Stimulated activated naive B cell treated with anti-CD40 and anti-IgM and Interleukin-4, amounts not matched to agents 10 μg/mL and 1 μg/mL and 100 μg/mL, for 72 hours (primary cell): ENCODE results near the gene MORC3.
"Not testable (repeated sequence)": the region's sequence is repeated elsewhere in the genome, so short reads cannot be mapped to it uniquely, and the experiment has no call there.

Experiments used
- ATAC-seq, 2 donors: fragments of 150-1000 bp; cut with Tn5 transposase; replicated peaks; 2 replicates each; pipeline ENCODE4 v1.10.0; 2021; ENCODE audit warnings: moderate library complexity in 1 of 2
- DNase-seq: peaks from one replicate; pipeline ENCODE4 v3.0.0; 2021
- H3K27ac Mint-ChIP-seq: one replicate; pipeline ENCODE4 v1.8.0; 2022; ENCODE audit warnings: mild to moderate bottlenecking, mixed read lengths
- H3K27me3 Mint-ChIP-seq, 2 donors: one replicate each; pipeline ENCODE4 v1.8.0; 2022; ENCODE audit warnings: mixed read lengths in 2 of 2
- H3K36me3 Mint-ChIP-seq, 2 donors: one replicate each; pipeline ENCODE4 v1.8.0; 2022; ENCODE audit warnings: mixed read lengths in 2 of 2, mild to moderate bottlenecking in 1 of 2
- H3K4me1 Mint-ChIP-seq, 2 donors: one replicate each; pipeline ENCODE4 v1.8.0; 2022; ENCODE audit warnings: mixed read lengths in 2 of 2, mild to moderate bottlenecking in 1 of 2
- H3K4me3 Mint-ChIP-seq, 2 donors: one replicate each; pipeline ENCODE4 v1.8.0; 2022; ENCODE audit warnings: mild to moderate bottlenecking in 2 of 2, mixed read lengths in 2 of 2, moderate library complexity in 1 of 2
- H3K9me3 Mint-ChIP-seq, 2 donors: one replicate each; pipeline ENCODE4 v1.8.0; 2022; ENCODE audit warnings: mixed read lengths in 2 of 2, mild to moderate bottlenecking in 1 of 2

The MORC3 gene

GRCh38 chr21:36347278-36347961 is 27.4 kb downstream of the MORC3 start:
- no peak for ATAC-seq
- DNase-seq, result no peak
- Mint-ChIP-seq H3K36me3 (peaks cover 25 to 40% of the 10 kb centered on the region in 2 donors), H3K27ac (no peak overlapping the region), H3K4me1 (peaks cover 0 to 3% of the 10 kb centered on the region in 2 donors), H3K27me3 (no peaks in the 10 kb centered on the region), H3K9me3 (no peaks in the 10 kb centered on the region), H3K4me3 (no peak overlapping the region)

- no peak for ATAC-seq
- Mint-ChIP-seq H3K9me3 (no peaks in the 10 kb centered on the region), H3K27ac (no peak overlapping the region)
Measured at GRCh38 chr21:36347962-36348328, 27.9 kb downstream of the MORC3 start.

GRCh38 chr21:36349315-36349714 is 29.3 kb downstream of the MORC3 start:
- no peak for ATAC-seq
- Mint-ChIP-seq H3K27ac (no peak overlapping the region), H3K9me3 (no peaks in the 10 kb centered on the region), H3K4me3 (no peak overlapping the region), H3K4me1 (peaks cover 3 to 5% of the 10 kb centered on the region in 2 donors), H3K36me3 (peaks cover 25 to 49% of the 10 kb centered on the region in 2 donors), H3K27me3 (no peaks in the 10 kb centered on the region)
- DNase-seq, result no peak

More at GRCh38 chr21:36347962-36348328, 27.9 kb downstream of the MORC3 start:
- H3K4me1 Mint-ChIP-seq, result peaks cover 0 to 3% of the 10 kb centered on the region in 2 donors
- no peaks in the 10 kb centered on the region for H3K27me3 Mint-ChIP-seq
- no peak for DNase-seq
- H3K4me3 Mint-ChIP-seq, result no peak overlapping the region
- peaks cover 25 to 44% of the 10 kb centered on the region in 2 donors for H3K36me3 Mint-ChIP-seq

- H3K4me3 Mint-ChIP-seq, result no peak overlapping the region
- H3K4me1 Mint-ChIP-seq, result peaks cover 5 to 12% of the 10 kb centered on the region in 2 donors
- DNase-seq (no peak), ATAC-seq (no peak)
- H3K36me3 Mint-ChIP-seq, result peaks cover 25 to 49% of the 10 kb centered on the region in 2 donors
- no peaks in the 10 kb centered on the region for H3K9me3 Mint-ChIP-seq
- no peak overlapping the region for H3K27ac Mint-ChIP-seq
- no peaks in the 10 kb centered on the region for H3K27me3 Mint-ChIP-seq
Measured at GRCh38 chr21:36350282-36350910, 30.4 kb downstream of the MORC3 start.

- Mint-ChIP-seq H3K27ac (no peak overlapping the region), H3K4me3 (no peak overlapping the region), H3K9me3 (no peaks in the 10 kb centered on the region), H3K27me3 (no peaks in the 10 kb centered on the region), H3K4me1 (peaks cover 2 to 12% of the 10 kb centered on the region in 2 donors), H3K36me3 (peaks cover 19 to 39% of the 10 kb centered on the region in 2 donors)
- DNase-seq, result no peak
- ATAC-seq, result no peak
Measured at GRCh38 chr21:36354918-36355680, 35.1 kb downstream of the MORC3 start.

GRCh38 chr21:36355868-36356267 is 35.9 kb downstream of the MORC3 start:
- H3K36me3 Mint-ChIP-seq, result peaks cover 23 to 42% of the 10 kb centered on the region in 2 donors
- H3K4me1 Mint-ChIP-seq, result peaks cover 2 to 12% of the 10 kb centered on the region in 2 donors
- no peak overlapping the region for H3K4me3 Mint-ChIP-seq
- DNase-seq, result no peak
- ATAC-seq, result no peak
- no peaks in the 10 kb centered on the region for H3K9me3 Mint-ChIP-seq
- no peak overlapping the region for H3K27ac Mint-ChIP-seq
- H3K27me3 Mint-ChIP-seq, result no peaks in the 10 kb centered on the region

- Mint-ChIP-seq H3K4me3 (no peak overlapping the region), H3K36me3 (peaks cover 28 to 35% of the 10 kb centered on the region in 2 donors), H3K27ac (no peak overlapping the region), H3K9me3 (no peaks in the 10 kb centered on the region), H3K27me3 (no peaks in the 10 kb centered on the region), H3K4me1 (peaks cover 2 to 8% of the 10 kb centered on the region in 2 donors)
- ATAC-seq (no peak), DNase-seq (no peak)
Measured at GRCh38 chr21:36359185-36359584, 39.2 kb downstream of the MORC3 start.

- no peak overlapping the region for H3K27ac Mint-ChIP-seq
Measured at GRCh38 chr21:36369064-36369685, 49.2 kb downstream of the MORC3 start.

GRCh38 chr21:36375994-36376393 is 56.0 kb downstream of the MORC3 start:
- Mint-ChIP-seq H3K4me1 (no peaks in the 10 kb centered on the region), H3K9me3 (no peaks in the 10 kb centered on the region), H3K27ac (no peak overlapping the region), H3K36me3 (peaks cover 10 to 26% of the 10 kb centered on the region in 2 donors), H3K27me3 (no peaks in the 10 kb centered on the region), H3K4me3 (no peak overlapping the region)
- ATAC-seq (no peak), DNase-seq (no peak)

More at GRCh38 chr21:36369064-36369685, 49.2 kb downstream of the MORC3 start:
- H3K4me3 Mint-ChIP-seq, result no peak overlapping the region
- H3K27me3 Mint-ChIP-seq, result no peaks in the 10 kb centered on the region
- no peaks in the 10 kb centered on the region for H3K9me3 Mint-ChIP-seq
- H3K4me1 Mint-ChIP-seq, result peaks cover 0 to 6% of the 10 kb centered on the region in 2 donors
- H3K36me3 Mint-ChIP-seq, result peaks cover 30 to 57% of the 10 kb centered on the region in 2 donors
- no peak for DNase-seq
- no peak for ATAC-seq

- peaks cover 5 to 29% of the 10 kb centered on the region in 2 donors for H3K36me3 Mint-ChIP-seq
- H3K4me3 Mint-ChIP-seq, result no peak overlapping the region
- no peak overlapping the region for H3K27ac Mint-ChIP-seq
- peaks cover 4 to 11% of the 10 kb centered on the region in 2 donors for H3K4me1 Mint-ChIP-seq
- ATAC-seq, result no peak
- no peaks in the 10 kb centered on the region for H3K27me3 Mint-ChIP-seq
- H3K9me3 Mint-ChIP-seq, result no peaks in the 10 kb centered on the region
- no peak for DNase-seq
Measured at GRCh38 chr21:36377391-36377842, 57.4 kb downstream of the MORC3 start.

- Mint-ChIP-seq H3K9me3 (no peaks in the 10 kb centered on the region), H3K27me3 (no peaks in the 10 kb centered on the region), H3K36me3 (peaks cover 5 to 25% of the 10 kb centered on the region in 2 donors), H3K4me3 (no peak overlapping the region), H3K4me1 (peaks cover 4 to 12% of the 10 kb centered on the region in 2 donors), H3K27ac (no peak overlapping the region)
- ATAC-seq, result peak in 1 of 2 donors; percentile 10
- DNase-seq, result no peak
Measured at GRCh38 chr21:36379251-36379650, 59.3 kb downstream of the MORC3 start.

- H3K4me3 Mint-ChIP-seq, result no peak overlapping the region
- peaks cover 5 to 18% of the 10 kb centered on the region in 2 donors for H3K36me3 Mint-ChIP-seq
- no peaks in the 10 kb centered on the region for H3K9me3 Mint-ChIP-seq
- H3K4me1 Mint-ChIP-seq, result peaks cover 9 to 12% of the 10 kb centered on the region in 2 donors
- ATAC-seq (no peak), DNase-seq (no peak)
- peak overlapping the region; percentile 2 for H3K27ac Mint-ChIP-seq
- H3K27me3 Mint-ChIP-seq, result no peaks in the 10 kb centered on the region
Measured at GRCh38 chr21:36381841-36382589, 62.0 kb downstream of the MORC3 start.

- DNase-seq, H3K9me3 Mint-ChIP-seq, H3K27me3 Mint-ChIP-seq, ATAC-seq, H3K4me3 Mint-ChIP-seq, H3K27ac Mint-ChIP-seq: not testable (repeated sequence)
- H3K4me1 Mint-ChIP-seq, result peaks cover 9 to 15% of the 10 kb centered on the region in 2 donors
- H3K36me3 Mint-ChIP-seq, result peaks cover 7 to 16% of the 10 kb centered on the region in 2 donors
Measured at GRCh38 chr21:36382722-36383121, 62.7 kb downstream of the MORC3 start.
